ENCODE data around the gene MGRN1.

DNA sequence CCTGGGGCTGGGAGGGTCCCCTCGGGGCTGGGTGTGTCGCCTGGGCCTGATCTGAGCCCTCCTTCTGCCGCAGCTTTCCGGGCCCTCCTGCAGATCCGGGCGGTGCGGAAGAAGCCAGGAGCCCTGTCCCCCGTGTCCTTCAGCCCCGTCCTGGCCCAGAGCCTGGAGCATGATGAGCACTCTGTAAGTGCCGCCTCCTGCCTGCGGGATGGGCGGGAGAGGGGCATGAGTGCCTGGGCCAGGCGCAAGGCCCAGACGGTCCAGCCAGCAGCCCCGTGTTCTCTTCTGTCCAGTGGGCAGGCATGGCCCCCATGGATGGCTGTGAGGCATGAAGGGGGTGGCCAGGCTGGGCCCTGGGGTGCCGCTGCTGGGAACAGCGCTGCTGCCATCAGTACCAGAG is 52.8 kb downstream of the MGRN1 start:
- TF ChIP-seq NFIC (IDR thresholded peaks at IDR 0.05) (no peak), YY1 (IDR thresholded peaks at IDR 0.05; ENCODE audit: low read depth) (no peak), CREB1 (IDR thresholded peaks at IDR 0.05; ENCODE audit: low read depth) (no peak), EP300 (IDR thresholded peaks at IDR 0.05; ENCODE audit: borderline replicate concordance) (no peak), TEAD4 (IDR thresholded peaks at IDR 0.05) (no peak), RAD21 (IDR thresholded peaks at IDR 0.05; ENCODE audit: low read depth) (no peak), TAF1 (IDR thresholded peaks at IDR 0.05; ENCODE audit: low read depth) (no peak), EGR1 (IDR thresholded peaks at IDR 0.05) (no peak)
- TF ChIP-seq, protein P1, sequence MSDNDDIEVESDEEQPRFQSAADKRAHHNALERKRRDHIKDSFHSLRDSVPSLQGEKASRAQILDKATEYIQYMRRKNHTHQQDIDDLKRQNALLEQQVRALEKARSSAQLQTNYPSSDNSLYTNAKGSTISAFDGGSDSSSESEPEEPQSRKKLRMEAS (IDR thresholded peaks at IDR 0.05): no peak
- TF ChIP-seq, protein P2, sequence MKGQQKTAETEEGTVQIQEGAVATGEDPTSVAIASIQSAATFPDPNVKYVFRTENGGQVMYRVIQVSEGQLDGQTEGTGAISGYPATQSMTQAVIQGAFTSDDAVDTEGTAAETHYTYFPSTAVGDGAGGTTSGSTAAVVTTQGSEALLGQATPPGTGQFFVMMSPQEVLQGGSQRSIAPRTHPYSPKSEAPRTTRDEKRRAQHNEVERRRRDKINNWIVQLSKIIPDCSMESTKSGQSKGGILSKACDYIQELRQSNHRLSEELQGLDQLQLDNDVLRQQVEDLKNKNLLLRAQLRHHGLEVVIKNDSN (IDR thresholded peaks at IDR 0.05): no peak

All from Ishikawa (cell line).